Liver (tissue), 9 donors: ENCODE data around the gene SGSH. TPM values are rescaled to one million over a fixed set of nuclear protein-coding genes. Genes with fewer than 3 reads are reported as not detected.

Experiments
- DNase-seq: peaks from one replicate; pipeline ENCODE4 v3.0.0-alpha.2; 2017; ENCODE audit warnings: low spot score
- H3K27ac ChIP-seq, 2 donors: one replicate each; pipeline ENCODE4 v1.7.0; 2013; ENCODE audit warnings: inconsistent platforms in 2 of 2, low read length in 2 of 2, control low read depth in 1 of 2, low read depth in 1 of 2, mild to moderate bottlenecking in 1 of 2
- H3K27me3 ChIP-seq, 4 donors: one replicate each; pipeline versions ENCODE4 v1.6.1 to v1.7.0; 2013; ENCODE audit warnings: low read length in 3 of 4, inconsistent platforms in 1 of 4, mild to moderate bottlenecking in 1 of 4, moderate library complexity in 1 of 4; ENCODE audit not compliant: control insufficient read depth in 4 of 4, insufficient read depth in 4 of 4
- H3K36me3 ChIP-seq, 4 donors: one replicate each; pipeline versions ENCODE4 v1.6.1 to v1.7.0; 2013; ENCODE audit warnings: low read length in 3 of 4, mild to moderate bottlenecking in 3 of 4, low read depth in 1 of 4, moderate library complexity in 1 of 4; ENCODE audit not compliant: control insufficient read depth in 4 of 4, insufficient read depth in 3 of 4
- H3K4me1 ChIP-seq, 4 donors: one replicate each; pipeline versions ENCODE4 v1.6.1 to v1.7.0; 2013; ENCODE audit warnings: low read length in 3 of 4, mild to moderate bottlenecking in 3 of 4, moderate library complexity in 1 of 4; ENCODE audit not compliant: control insufficient read depth in 4 of 4, insufficient read depth in 4 of 4
- H3K4me3 ChIP-seq, 3 donors: one replicate each; pipeline versions ENCODE4 v1.6.1 to v1.7.0; 2013; ENCODE audit warnings: low read length in 3 of 3, control low read depth in 1 of 3, low read depth in 1 of 3, mild to moderate bottlenecking in 1 of 3
- H3K9ac ChIP-seq, 2 donors: one replicate each; pipeline ENCODE4 v1.7.0; 2013; ENCODE audit warnings: low read length in 2 of 2, mild to moderate bottlenecking in 2 of 2, moderate library complexity in 2 of 2, control low read depth in 1 of 2, low read depth in 1 of 2
- H3K9me3 ChIP-seq, 4 donors: one replicate each; pipeline versions ENCODE4 v1.6.1 to v1.7.0; 2013; ENCODE audit warnings: low read length in 3 of 4; ENCODE audit not compliant: control insufficient read depth in 4 of 4
- CTCF ChIP-seq: fragments of 150-350 bp; IDR thresholded peaks from 2 replicates; pipeline ENCODE4 v1.5.1; 2017; ENCODE audit warnings: improper control_type of control experiment, low read depth, low read length; ENCODE audit not compliant: missing input control
- EGR1 ChIP-seq, 2 donors: IDR thresholded peaks; 2 replicates each; pipeline ENCODE4 v1.6.1; 2016 to 2018; ENCODE audit warnings: antibody characterized with exemption in 2 of 2, low read depth in 2 of 2
- FOXA1 ChIP-seq: IDR thresholded peaks from 2 replicates; pipeline ENCODE4 v1.6.1; 2016; ENCODE audit warnings: antibody characterized with exemption
- FOXA2 ChIP-seq: IDR thresholded peaks from 2 replicates; pipeline ENCODE4 v1.6.1; 2016; ENCODE audit warnings: antibody characterized with exemption
- GABPA ChIP-seq, 2 donors: IDR thresholded peaks in 1 of 2; conservative IDR thresholded peaks in 1 of 2; 2 replicates each; pipeline ENCODE4 v1.6.1; 2016; ENCODE audit warnings: antibody characterized with exemption in 2 of 2, mild to moderate bottlenecking in 1 of 2, moderate library complexity in 1 of 2
- HNF4A ChIP-seq, 2 donors: conservative IDR thresholded peaks; 2 replicates each; pipeline ENCODE4 v1.6.1; 2016; ENCODE audit warnings: antibody characterized with exemption in 2 of 2, mild to moderate bottlenecking in 2 of 2
- HNF4G ChIP-seq: IDR thresholded peaks from 2 replicates; pipeline ENCODE4 v1.6.1; 2016; ENCODE audit warnings: antibody characterized with exemption
- JUND ChIP-seq, 2 donors: IDR thresholded peaks; 2 replicates each; pipeline ENCODE4 v1.6.1; 2016; ENCODE audit warnings: antibody characterized with exemption in 2 of 2
- NR2F2 ChIP-seq: IDR thresholded peaks from 2 replicates; pipeline ENCODE4 v1.6.1; 2016; ENCODE audit warnings: antibody characterized with exemption
- RAD21 ChIP-seq, 2 donors: IDR thresholded peaks; 2 replicates each; pipeline ENCODE4 v1.6.1; 2016; ENCODE audit warnings: antibody characterized with exemption in 2 of 2, mild to moderate bottlenecking in 2 of 2
- RXRA ChIP-seq, 2 donors: IDR thresholded peaks; 2 replicates each; pipeline ENCODE4 v1.6.1; 2017 to 2018; ENCODE audit warnings: antibody characterized with exemption in 2 of 2, mild to moderate bottlenecking in 1 of 2
- SP1 ChIP-seq: IDR thresholded peaks from 2 replicates; pipeline ENCODE4 v1.6.1; 2018; ENCODE audit warnings: antibody characterized with exemption, mild to moderate bottlenecking
- TAF1 ChIP-seq: conservative IDR thresholded peaks from 2 replicates; pipeline ENCODE4 v1.6.1; 2016; ENCODE audit warnings: antibody characterized with exemption, mild to moderate bottlenecking
- YY1 ChIP-seq: IDR thresholded peaks from 2 replicates; pipeline ENCODE4 v1.6.1; 2016; ENCODE audit warnings: antibody characterized with exemption, mild to moderate bottlenecking
- ZBTB33 ChIP-seq: IDR thresholded peaks from 2 replicates; pipeline ENCODE4 v1.6.1; 2016; ENCODE audit warnings: antibody characterized with exemption
- WGBS: extraction: QIAGEN DNeasy Blood & Tissue Kit; methylation state at CpG from one replicate; pipeline ENCODE4 v1.1.7; 2013; 5-methylcytosine and 5-hydroxymethylcytosine counted together
- polyA plus RNA-seq, 2 donors: library from polyadenylated mRNA; stranded (reverse) in 1 of 2; unstranded in 1 of 2; fragments of 200-250 nt in 1 of 2; fragments of >200 nt in 1 of 2; fragmentation: Nextera tagmentation in 1 of 2; extraction: Ambion mirVana in 1 of 2; gene quantifications; one replicate each; pipeline versions ENCODE4 v1.2.1 to v1.2.3, GENCODE V29; 2013 to 2015
- total RNA-seq, 2 donors: library from RNA; depleted of rRNA; stranded (reverse); fragments of >200 nt; gene quantifications; one replicate each; pipeline ENCODE4 v1.2.3, GENCODE V29; 2014
- TF ChIP-seq, protein P1 (sequence below): IDR thresholded peaks from 2 replicates; pipeline ENCODE4 v1.6.1; 2016; ENCODE audit warnings: antibody characterized with exemption
- TF ChIP-seq, protein P2 (sequence below): IDR thresholded peaks from 2 replicates; pipeline ENCODE4 v1.6.1; 2016; ENCODE audit warnings: antibody characterized with exemption
- TF ChIP-seq, protein P3 (sequence below): IDR thresholded peaks from 2 replicates; pipeline ENCODE4 v1.6.1; 2016; ENCODE audit warnings: antibody characterized with exemption, mild to moderate bottlenecking
- donor health status: healthy.
- donor health status: healthy.
- donor health status: healthy.
- donor health status: healthy.
- donor health status: healthy.

Gene SGSH
- total and polyA plus RNA-seq, 4 donors: 5.8 to 19.8 (median 12.9) TPM

- TF ChIP-seq, protein P1, sequence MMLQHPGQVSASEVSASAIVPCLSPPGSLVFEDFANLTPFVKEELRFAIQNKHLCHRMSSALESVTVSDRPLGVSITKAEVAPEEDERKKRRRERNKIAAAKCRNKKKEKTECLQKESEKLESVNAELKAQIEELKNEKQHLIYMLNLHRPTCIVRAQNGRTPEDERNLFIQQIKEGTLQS: no peak
These were observed 4.5 kb upstream of the SGSH start (continued) for GRCh38 chr17:80224683-80225082.

GRCh38 chr17:80223838-80224497 is 3.8 kb upstream of the SGSH start:
- Histone ChIP-seq H3K36me3 (peaks cover 0 to 2% (median 0%) of the 10 kb centered on the region in 4 donors), H3K27ac (no peak overlapping the region), H3K9ac (no peak overlapping the region), H3K27me3 (no peaks in the 10 kb centered on the region), H3K9me3 (no peaks in the 10 kb centered on the region), H3K4me3 (no peak overlapping the region), H3K4me1 (peaks cover 0 to 18% (median 8%) of the 10 kb centered on the region in 4 donors)
- TF ChIP-seq ZBTB33 (no peak), YY1 (no peak), TAF1 (no peak), FOXA1 (no peak), FOXA2 (no peak), HNF4G (no peak), JUND (IDR thresholded peaks at IDR 0.05) (no peak), SP1 (no peak), CTCF (no peak), RAD21 (IDR thresholded peaks at IDR 0.05) (no peak), EGR1 (IDR thresholded peaks at IDR 0.05; ENCODE audit: low read depth in 2 of 2) (no peak), NR2F2 (no peak), GABPA (IDR thresholded peaks at IDR 0.05 in 1 of 2, conservative IDR thresholded peaks at IDR 0.05 in 1 of 2) (no peak), RXRA (IDR thresholded peaks at IDR 0.05) (no peak), HNF4A (conservative IDR thresholded peaks at IDR 0.05) (no peak)
- TF ChIP-seq, protein P2, sequence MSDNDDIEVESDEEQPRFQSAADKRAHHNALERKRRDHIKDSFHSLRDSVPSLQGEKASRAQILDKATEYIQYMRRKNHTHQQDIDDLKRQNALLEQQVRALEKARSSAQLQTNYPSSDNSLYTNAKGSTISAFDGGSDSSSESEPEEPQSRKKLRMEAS: no peak
- TF ChIP-seq, protein P1: no peak
- TF ChIP-seq, protein P3, sequence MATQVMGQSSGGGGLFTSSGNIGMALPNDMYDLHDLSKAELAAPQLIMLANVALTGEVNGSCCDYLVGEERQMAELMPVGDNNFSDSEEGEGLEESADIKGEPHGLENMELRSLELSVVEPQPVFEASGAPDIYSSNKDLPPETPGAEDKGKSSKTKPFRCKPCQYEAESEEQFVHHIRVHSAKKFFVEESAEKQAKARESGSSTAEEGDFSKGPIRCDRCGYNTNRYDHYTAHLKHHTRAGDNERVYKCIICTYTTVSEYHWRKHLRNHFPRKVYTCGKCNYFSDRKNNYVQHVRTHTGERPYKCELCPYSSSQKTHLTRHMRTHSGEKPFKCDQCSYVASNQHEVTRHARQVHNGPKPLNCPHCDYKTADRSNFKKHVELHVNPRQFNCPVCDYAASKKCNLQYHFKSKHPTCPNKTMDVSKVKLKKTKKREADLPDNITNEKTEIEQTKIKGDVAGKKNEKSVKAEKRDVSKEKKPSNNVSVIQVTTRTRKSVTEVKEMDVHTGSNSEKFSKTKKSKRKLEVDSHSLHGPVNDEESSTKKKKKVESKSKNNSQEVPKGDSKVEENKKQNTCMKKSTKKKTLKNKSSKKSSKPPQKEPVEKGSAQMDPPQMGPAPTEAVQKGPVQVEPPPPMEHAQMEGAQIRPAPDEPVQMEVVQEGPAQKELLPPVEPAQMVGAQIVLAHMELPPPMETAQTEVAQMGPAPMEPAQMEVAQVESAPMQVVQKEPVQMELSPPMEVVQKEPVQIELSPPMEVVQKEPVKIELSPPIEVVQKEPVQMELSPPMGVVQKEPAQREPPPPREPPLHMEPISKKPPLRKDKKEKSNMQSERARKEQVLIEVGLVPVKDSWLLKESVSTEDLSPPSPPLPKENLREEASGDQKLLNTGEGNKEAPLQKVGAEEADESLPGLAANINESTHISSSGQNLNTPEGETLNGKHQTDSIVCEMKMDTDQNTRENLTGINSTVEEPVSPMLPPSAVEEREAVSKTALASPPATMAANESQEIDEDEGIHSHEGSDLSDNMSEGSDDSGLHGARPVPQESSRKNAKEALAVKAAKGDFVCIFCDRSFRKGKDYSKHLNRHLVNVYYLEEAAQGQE: no peak
- DNase-seq: no peak
- 95% methylated on average over 11 of the region's 11 CpGs for WGBS
